Right lobe of liver (tissue), 4 donors: Measurements from ENCODE around the gene MYO7A.

ENCODE experiments used
- POLR2A ChIP-seq: fragments of 450-650 bp; IDR thresholded peaks from one replicate; pipeline ENCODE4 v1.6.1; 2017; ENCODE audit warnings: antibody characterized with exemption, mild to moderate bottlenecking
- TF ChIP-seq, protein P1 (sequence below), 4 donors: fragments of 200-600 bp in 3 of 4; fragments of 450-650 bp in 1 of 4; IDR thresholded peaks; one replicate each; pipeline versions ENCODE4 v1.5.1 to v1.8.0; 2016 to 2022; ENCODE audit warnings: antibody characterized with exemption in 4 of 4, mild to moderate bottlenecking in 2 of 4
- donor health status: DM: no; HTN: no; CAD: no.
- donor health status: DM: no; HTN: no; CAD: no.
- donor health status: DM: no; HTN: yes; CAD: no.

DNA sequence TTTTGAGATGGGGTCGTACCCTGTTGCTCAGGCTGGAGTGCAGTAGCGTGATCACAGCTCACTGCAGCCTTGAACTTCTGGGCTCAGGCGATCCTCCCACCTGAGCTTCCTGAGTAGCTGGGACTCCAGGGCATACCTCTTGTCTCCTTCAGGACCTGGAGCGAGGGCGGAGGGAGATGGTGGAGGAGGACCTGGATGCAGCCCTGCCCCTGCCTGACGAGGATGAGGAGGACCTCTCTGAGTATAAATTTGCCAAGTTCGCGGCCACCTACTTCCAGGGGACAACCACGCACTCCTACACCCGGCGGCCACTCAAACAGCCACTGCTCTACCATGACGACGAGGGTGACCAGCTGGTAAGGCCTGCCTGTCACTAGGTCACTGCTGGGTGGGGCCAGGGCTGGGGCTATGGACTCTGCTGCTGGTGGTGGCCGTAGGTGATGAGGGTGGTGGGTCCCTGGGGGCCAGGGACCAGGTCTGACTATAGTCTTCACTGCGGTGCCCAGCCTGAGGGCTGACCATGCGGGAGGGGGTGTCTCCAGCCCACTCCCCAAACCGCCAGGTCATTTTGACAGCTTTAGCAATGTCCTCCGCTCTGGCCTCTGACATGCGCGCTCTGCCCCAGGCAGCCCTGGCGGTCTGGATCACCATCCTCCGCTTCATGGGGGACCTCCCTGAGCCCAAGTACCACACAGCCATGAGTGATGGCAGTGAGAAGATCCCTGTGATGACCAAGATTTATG, 53.9 kb downstream of the MYO7A start:
- TF ChIP-seq, protein P1, sequence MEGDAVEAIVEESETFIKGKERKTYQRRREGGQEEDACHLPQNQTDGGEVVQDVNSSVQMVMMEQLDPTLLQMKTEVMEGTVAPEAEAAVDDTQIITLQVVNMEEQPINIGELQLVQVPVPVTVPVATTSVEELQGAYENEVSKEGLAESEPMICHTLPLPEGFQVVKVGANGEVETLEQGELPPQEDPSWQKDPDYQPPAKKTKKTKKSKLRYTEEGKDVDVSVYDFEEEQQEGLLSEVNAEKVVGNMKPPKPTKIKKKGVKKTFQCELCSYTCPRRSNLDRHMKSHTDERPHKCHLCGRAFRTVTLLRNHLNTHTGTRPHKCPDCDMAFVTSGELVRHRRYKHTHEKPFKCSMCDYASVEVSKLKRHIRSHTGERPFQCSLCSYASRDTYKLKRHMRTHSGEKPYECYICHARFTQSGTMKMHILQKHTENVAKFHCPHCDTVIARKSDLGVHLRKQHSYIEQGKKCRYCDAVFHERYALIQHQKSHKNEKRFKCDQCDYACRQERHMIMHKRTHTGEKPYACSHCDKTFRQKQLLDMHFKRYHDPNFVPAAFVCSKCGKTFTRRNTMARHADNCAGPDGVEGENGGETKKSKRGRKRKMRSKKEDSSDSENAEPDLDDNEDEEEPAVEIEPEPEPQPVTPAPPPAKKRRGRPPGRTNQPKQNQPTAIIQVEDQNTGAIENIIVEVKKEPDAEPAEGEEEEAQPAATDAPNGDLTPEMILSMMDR (IDR thresholded peaks at IDR 0.05) = no peak
- no peak for TF ChIP-seq POLR2A
